Fibroblast of pulmonary artery (primary cell): Measurements from ENCODE around the gene THBD.
A peak's percentile ranks its signal among the peaks of the same experiment; 100 is the strongest.

ENCODE experiments used
- DNase-seq: peaks from one replicate; pipeline ENCODE4 v3.0.0-alpha.2; 2010; ENCODE audit warnings: low read depth
- H3K4me3 ChIP-seq: replicated peaks from 2 replicates; pipeline ENCODE4 v1.5.1; 2011; ENCODE audit warnings: low read depth, mild to moderate bottlenecking, control low read depth, low read length, moderate library complexity
- CTCF ChIP-seq: IDR thresholded peaks from 2 replicates; pipeline ENCODE4 v1.5.1; 2011; ENCODE audit warnings: mild to moderate bottlenecking, control low read depth, low read length, inconsistent platforms; ENCODE audit errors: missing control alignments

Gene THBD

GRCh38 chr20:23071398-23071797 lies 21.9 kb upstream of the THBD start:
- TF ChIP-seq CTCF: no peak
- no peak overlapping the region for H3K4me3 ChIP-seq
- DNase-seq: no peak

- no peak for TF ChIP-seq CTCF
- H3K4me3 ChIP-seq: no peak overlapping the region
- no peak for DNase-seq
Measured at GRCh38 chr20:23069108-23069507, 19.6 kb upstream of the THBD start.

GRCh38 chr20:23068283-23068682 lies 18.8 kb upstream of the THBD start:
- TF ChIP-seq CTCF: no peak
- no peak overlapping the region for H3K4me3 ChIP-seq
- DNase-seq: no peak

- TF ChIP-seq CTCF: no peak
- no peak overlapping the region for H3K4me3 ChIP-seq
- no peak for DNase-seq
Measured at GRCh38 chr20:23066772-23067171, 17.3 kb upstream of the THBD start.

- no peak for TF ChIP-seq CTCF
- no peak overlapping the region for H3K4me3 ChIP-seq
- no peak for DNase-seq
Measured at GRCh38 chr20:23065266-23066201, 16.1 kb upstream of the THBD start.

GRCh38 chr20:23063581-23063980 lies 14.1 kb upstream of the THBD start:
- peak; percentile 50 for DNase-seq
- TF ChIP-seq CTCF: no peak
- no peak overlapping the region for H3K4me3 ChIP-seq

GRCh38 chr20:23063168-23063567 lies 13.7 kb upstream of the THBD start:
- no peak for DNase-seq
- no peak for TF ChIP-seq CTCF
- H3K4me3 ChIP-seq: no peak overlapping the region
